Measurements from ENCODE around the gene CLEC6A. TPM values are rescaled to one million over a fixed set of nuclear protein-coding genes. Genes with fewer than 3 reads are reported as not detected.

Gene CLEC6A
- total RNA-seq, 1 donor from 2014 or later, result not detected

DNA sequence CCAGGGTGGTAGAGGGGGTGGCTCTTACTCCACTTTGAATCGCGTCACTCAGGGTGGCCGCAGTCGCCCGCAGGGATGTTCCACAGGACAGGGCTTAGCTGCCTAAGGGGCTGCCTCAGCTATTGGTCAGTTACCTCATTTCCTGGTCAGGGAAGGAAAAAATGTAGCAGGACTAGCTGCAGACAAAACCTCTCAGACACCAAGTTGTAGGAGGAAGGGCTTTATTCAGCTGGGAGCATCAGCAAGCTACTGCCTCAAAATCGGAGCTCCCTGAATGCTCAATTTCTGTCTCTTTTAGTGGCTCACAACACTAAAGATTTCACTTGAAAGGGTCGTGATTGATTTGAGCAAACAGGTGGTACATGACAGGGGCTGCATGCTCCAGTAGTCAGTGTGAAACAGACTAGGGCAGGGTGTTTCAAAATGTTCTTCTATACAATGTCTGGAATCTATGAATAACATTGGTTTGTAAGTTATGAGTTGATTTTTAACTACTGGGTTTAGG lies 6.4 kb upstream of the CLEC6A start:
- H3K27me3 ChIP-seq (ENCODE audit: low read depth), result peaks cover under 1% of the 10 kb centered on the region
- intact Hi-C loops (cut with micrococcal nuclease), result no loop called here
- H3K9me3 ChIP-seq (replicated peaks), result no peaks in the 10 kb centered on the region
- TF ChIP-seq, protein P1, sequence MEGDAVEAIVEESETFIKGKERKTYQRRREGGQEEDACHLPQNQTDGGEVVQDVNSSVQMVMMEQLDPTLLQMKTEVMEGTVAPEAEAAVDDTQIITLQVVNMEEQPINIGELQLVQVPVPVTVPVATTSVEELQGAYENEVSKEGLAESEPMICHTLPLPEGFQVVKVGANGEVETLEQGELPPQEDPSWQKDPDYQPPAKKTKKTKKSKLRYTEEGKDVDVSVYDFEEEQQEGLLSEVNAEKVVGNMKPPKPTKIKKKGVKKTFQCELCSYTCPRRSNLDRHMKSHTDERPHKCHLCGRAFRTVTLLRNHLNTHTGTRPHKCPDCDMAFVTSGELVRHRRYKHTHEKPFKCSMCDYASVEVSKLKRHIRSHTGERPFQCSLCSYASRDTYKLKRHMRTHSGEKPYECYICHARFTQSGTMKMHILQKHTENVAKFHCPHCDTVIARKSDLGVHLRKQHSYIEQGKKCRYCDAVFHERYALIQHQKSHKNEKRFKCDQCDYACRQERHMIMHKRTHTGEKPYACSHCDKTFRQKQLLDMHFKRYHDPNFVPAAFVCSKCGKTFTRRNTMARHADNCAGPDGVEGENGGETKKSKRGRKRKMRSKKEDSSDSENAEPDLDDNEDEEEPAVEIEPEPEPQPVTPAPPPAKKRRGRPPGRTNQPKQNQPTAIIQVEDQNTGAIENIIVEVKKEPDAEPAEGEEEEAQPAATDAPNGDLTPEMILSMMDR (IDR thresholded peaks at IDR 0.05; ENCODE audit: borderline replicate concordance), result no peak
- no peak for DNase-seq
- no peaks in the 10 kb centered on the region for H3K4me1 ChIP-seq
- no peaks in the 10 kb centered on the region for H3K36me3 ChIP-seq
- no peak overlapping the region for H3K27ac ChIP-seq (replicated peaks)
- H3K4me3 ChIP-seq, result no peak overlapping the region

DNA sequence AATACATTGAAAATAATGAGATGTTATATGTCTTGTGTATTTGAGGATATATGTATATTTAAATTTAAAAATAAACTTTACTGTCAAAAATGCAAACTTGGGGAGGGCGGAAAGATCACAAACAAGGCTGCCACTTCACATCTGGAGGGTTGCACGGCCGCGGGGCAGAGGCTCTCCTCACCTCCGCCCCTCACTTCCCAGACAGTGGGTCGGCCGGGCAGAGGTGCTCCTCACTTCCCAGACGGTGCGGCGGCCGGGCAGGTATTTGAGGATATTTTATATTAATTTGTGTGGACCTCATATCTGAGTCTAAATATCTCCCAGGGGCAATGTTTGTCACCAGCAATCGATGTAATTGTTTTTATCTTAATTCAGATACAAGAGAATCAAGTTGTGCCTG lies 3.7 kb upstream of the CLEC6A start:
- no peaks in the 10 kb centered on the region for H3K9me3 ChIP-seq (replicated peaks)
- no peak overlapping the region for H3K27ac ChIP-seq (replicated peaks)
- H3K27me3 ChIP-seq (ENCODE audit: low read depth), result peaks cover 10% of the 10 kb centered on the region
- TF ChIP-seq, protein P1 (IDR thresholded peaks at IDR 0.05; ENCODE audit: borderline replicate concordance), result no peak
- DNase-seq, result no peak
- intact Hi-C loops (cut with micrococcal nuclease), result no loop called here
- no peak overlapping the region for H3K4me3 ChIP-seq
- no peaks in the 10 kb centered on the region for H3K36me3 ChIP-seq
- H3K4me1 ChIP-seq, result no peaks in the 10 kb centered on the region

DNA sequence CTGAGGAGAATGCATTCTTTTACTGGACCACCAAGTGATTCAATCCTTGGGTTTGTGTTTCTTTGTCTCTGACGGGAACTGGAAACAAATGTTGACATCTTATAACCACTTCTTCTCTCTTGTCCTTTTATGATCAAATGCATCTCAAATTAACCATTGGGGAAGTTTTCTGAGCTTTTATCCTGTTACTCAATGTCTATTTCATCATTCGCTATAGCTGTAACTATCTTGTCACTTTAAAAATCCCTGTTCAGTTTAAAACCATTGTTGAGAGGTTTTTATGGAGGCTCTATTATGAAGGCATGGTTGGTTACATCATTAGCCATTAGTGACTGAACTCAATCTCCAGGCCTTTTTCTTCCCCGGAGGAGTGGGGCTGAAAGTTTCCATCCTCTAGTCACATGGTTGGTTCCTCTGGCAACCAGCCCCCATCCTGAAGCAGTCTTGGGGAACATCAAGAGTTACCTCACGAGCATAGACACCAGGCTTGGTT lies 2.7 kb upstream of the CLEC6A start:
- TF ChIP-seq, protein P1 (IDR thresholded peaks at IDR 0.05; ENCODE audit: borderline replicate concordance), result no peak
- DNase-seq, result no peak
- Histone ChIP-seq H3K27ac (replicated peaks) (no peak overlapping the region), H3K4me1 (no peaks in the 10 kb centered on the region), H3K9me3 (replicated peaks) (no peaks in the 10 kb centered on the region), H3K27me3 (ENCODE audit: low read depth) (peaks cover 19% of the 10 kb centered on the region), H3K4me3 (no peak overlapping the region), H3K36me3 (no peaks in the 10 kb centered on the region)
- intact Hi-C loops (cut with micrococcal nuclease), result no loop called here

DNA sequence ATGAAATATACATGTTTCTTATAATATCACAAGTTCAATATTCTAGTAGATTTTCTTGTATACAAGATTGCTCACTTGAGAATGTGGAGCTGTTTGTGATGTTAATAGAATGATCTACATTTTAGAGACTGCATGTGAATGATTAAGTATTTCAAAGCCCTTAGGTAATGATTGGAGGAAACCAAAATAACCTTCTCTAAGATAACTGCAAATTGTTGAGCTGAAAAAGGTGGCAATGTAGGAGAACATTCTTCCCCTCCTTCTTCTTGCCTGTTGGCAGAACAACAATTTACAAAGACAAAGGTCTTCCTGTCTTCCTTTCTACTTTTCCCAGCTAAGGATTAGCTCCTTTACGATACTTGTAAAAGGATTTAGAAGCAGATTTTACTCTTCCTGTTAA lies 2.0 kb upstream of the CLEC6A start:
- intact Hi-C loops (cut with micrococcal nuclease), result no loop called here
- TF ChIP-seq, protein P1 (IDR thresholded peaks at IDR 0.05; ENCODE audit: borderline replicate concordance), result no peak
- H3K27ac ChIP-seq (replicated peaks), result no peak overlapping the region

DNA sequence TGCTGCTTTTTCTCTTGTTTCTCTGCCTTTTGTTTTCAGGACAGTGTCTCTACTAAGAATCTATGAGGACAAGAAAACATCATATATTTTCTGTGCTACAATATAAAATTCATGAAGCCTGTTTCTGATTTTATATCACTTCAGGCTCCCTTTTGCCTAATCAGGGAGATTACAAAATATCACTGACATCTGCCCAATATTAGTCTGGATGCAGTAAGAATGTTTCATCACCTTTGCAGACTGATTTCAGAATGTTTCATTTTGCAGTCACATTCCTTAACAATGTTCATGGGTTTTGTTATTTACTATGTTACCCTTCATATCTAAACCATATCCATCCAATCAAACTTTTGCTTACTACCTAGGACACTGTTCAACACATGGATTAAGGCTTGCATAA lies 491 bp upstream of the CLEC6A start:
- intact Hi-C loops (cut with micrococcal nuclease), result no loop called here
- Histone ChIP-seq H3K4me3 (no peak overlapping the region), H3K27me3 (ENCODE audit: low read depth) (peaks cover 35% of the 10 kb centered on the region), H3K4me1 (no peaks in the 10 kb centered on the region), H3K27ac (replicated peaks) (no peak overlapping the region), H3K36me3 (no peaks in the 10 kb centered on the region), H3K9me3 (replicated peaks) (no peaks in the 10 kb centered on the region)
- DNase-seq, result no peak
- TF ChIP-seq, protein P1 (IDR thresholded peaks at IDR 0.05; ENCODE audit: borderline replicate concordance), result no peak

More for the DNA sequence above, 2.0 kb upstream of the CLEC6A start:
- Histone ChIP-seq H3K4me1 (no peaks in the 10 kb centered on the region), H3K4me3 (no peak overlapping the region), H3K27me3 (ENCODE audit: low read depth) (peaks cover 25% of the 10 kb centered on the region), H3K36me3 (no peaks in the 10 kb centered on the region), H3K9me3 (replicated peaks) (no peaks in the 10 kb centered on the region)
- no peak for DNase-seq
